Smooth muscle cell (in vitro differentiated cells): ENCODE measurements around the gene MT1M. TPM values are rescaled to one million over a fixed set of nuclear protein-coding genes. Genes with fewer than 3 reads are reported as not detected.

Source experiments
- DNase-seq: peaks from one replicate; lab custom pipeline; 2025; ENCODE audit not compliant: unreplicated experiment; lab: John Stamatoyannopoulos, UW
- H2AFZ ChIP-seq: fragments of 200-600 bp; sonication (generic); 2 replicates; pipeline ENCODE4 v1.6.0; 2016; ENCODE audit warnings: antibody characterized with exemption, low read depth, mild to moderate bottlenecking
- H3F3A ChIP-seq: fragments of 200-600 bp; sonication (generic); 2 replicates; pipeline ENCODE4 v1.6.0; 2017; ENCODE audit warnings: antibody characterized with exemption, low read depth
- H3K27ac ChIP-seq: fragments of 200-600 bp; sonication (generic); 2 replicates; pipeline ENCODE4 v1.5.1; 2016; ENCODE audit warnings: low read depth, mild to moderate bottlenecking
- H3K27me3 ChIP-seq: fragments of 200-600 bp; sonication (generic); 2 replicates; pipeline ENCODE4 v1.6.1; 2016; ENCODE audit warnings: low read depth, mild to moderate bottlenecking
- H3K36me3 ChIP-seq: fragments of 200-600 bp; sonication (generic); 2 replicates; pipeline ENCODE4 v1.5.1; 2016; ENCODE audit warnings: low read depth
- H3K4me1 ChIP-seq: fragments of 200-600 bp; sonication (generic); 2 replicates; pipeline ENCODE4 v1.5.1; 2016; ENCODE audit warnings: low read depth
- H3K4me2 ChIP-seq: fragments of 200-600 bp; sonication (generic); 2 replicates; pipeline ENCODE4 v1.6.0; 2016; ENCODE audit warnings: mild to moderate bottlenecking
- H3K4me3 ChIP-seq: fragments of 200-600 bp; sonication (generic); 2 replicates; pipeline ENCODE4 v1.5.1; 2016; ENCODE audit warnings: mild to moderate bottlenecking
- H3K79me2 ChIP-seq: fragments of 200-600 bp; sonication (generic); 2 replicates; pipeline ENCODE4 v1.6.0; 2016; ENCODE audit warnings: low read depth, mild to moderate bottlenecking
- H3K9ac ChIP-seq: fragments of 200-600 bp; sonication (generic); 2 replicates; pipeline ENCODE4 v1.6.0; 2016; ENCODE audit warnings: low read depth
- H3K9me3 ChIP-seq: fragments of 200-600 bp; sonication (generic); replicated peaks from 2 replicates; pipeline ENCODE4 v1.5.1; 2016; ENCODE audit warnings: low read depth
- H4K20me1 ChIP-seq: fragments of 200-600 bp; sonication (generic); 2 replicates; pipeline ENCODE4 v1.6.0; 2016; ENCODE audit warnings: low read depth
- CTCF ChIP-seq: fragments of 200-600 bp; sonication (generic); IDR thresholded peaks from 2 replicates; pipeline ENCODE4 v1.5.1; 2017; ENCODE audit warnings: borderline replicate concordance, mild to moderate bottlenecking, antibody characterized with exemption; ENCODE audit not compliant: insufficient read depth, poor library complexity, severe bottlenecking
- WGBS: methylation state at CpG from one replicate; pipeline ENCODE4 v1.1.7; 2016; ENCODE audit warnings: low lambda C conversion rate; 5-methylcytosine and 5-hydroxymethylcytosine counted together
- polyA plus RNA-seq: library from polyadenylated mRNA; unstranded; fragments of >200 nt; fragmentation: Nextera tagmentation; extraction: Ambion mirVana; gene quantifications from 2 replicates; pipeline ENCODE4 v1.2.1, GENCODE V29; 2016
- total RNA-seq: library from RNA; depleted of rRNA; stranded (reverse); fragments of >200 nt; gene quantifications from 2 replicates; pipeline ENCODE4 v1.2.3, GENCODE V29; 2014

MT1M gene
- total and polyA plus RNA-seq, 2 experiments from 2014 or later, result 0.19 TPM; not detected in 1

- Histone ChIP-seq H2AFZ (no peak overlapping the region), H3K36me3 (no peaks in the 10 kb centered on the region), H3K4me3 (no peak overlapping the region), H3K27ac (peak overlapping the region; percentile 93), H3K9ac (no peak overlapping the region), H3K79me2 (no peaks in the 10 kb centered on the region), H3K4me1 (peaks cover 18% of the 10 kb centered on the region), H3K4me2 (no peak overlapping the region), H4K20me1 (no peaks in the 10 kb centered on the region), H3F3A (peaks cover 23% of the 10 kb centered on the region), H3K9me3 (no peaks in the 10 kb centered on the region), H3K27me3 (no peaks in the 10 kb centered on the region)
- TF ChIP-seq CTCF, result no peak
- no peak for DNase-seq
- WGBS, result 89% methylated on average over 3 of the region's 3 CpGs
Observed at GRCh38 chr16:56606071-56606475, 26.4 kb upstream of the MT1M start.

- Histone ChIP-seq H2AFZ (no peak overlapping the region), H3K79me2 (no peaks in the 10 kb centered on the region), H3K4me2 (peak overlapping the region; percentile 60), H3K4me3 (no peak overlapping the region), H4K20me1 (no peaks in the 10 kb centered on the region), H3F3A (peaks cover 23% of the 10 kb centered on the region), H3K27me3 (no peaks in the 10 kb centered on the region), H3K27ac (peak overlapping the region; percentile 93), H3K4me1 (peaks cover 18% of the 10 kb centered on the region), H3K9me3 (no peaks in the 10 kb centered on the region), H3K36me3 (no peaks in the 10 kb centered on the region), H3K9ac (peak overlapping the region; percentile 32)
- no peak for DNase-seq
- no peak for TF ChIP-seq CTCF
- WGBS, result 55% methylated on average over 8 of the region's 8 CpGs
Observed at GRCh38 chr16:56606476-56607108, 25.9 kb upstream of the MT1M start.

- peaks cover 23% of the 10 kb centered on the region for H3F3A ChIP-seq
- H3K9ac ChIP-seq, result peak overlapping the region; percentile 32
- no peak overlapping the region for H3K4me3 ChIP-seq
- H4K20me1 ChIP-seq, result no peaks in the 10 kb centered on the region
- H3K4me1 ChIP-seq, result peaks cover 18% of the 10 kb centered on the region
- WGBS, result 21% methylated on average over 14 of the region's 14 CpGs
- peak overlapping the region; percentile 88 for H3K4me2 ChIP-seq
- no peaks in the 10 kb centered on the region for H3K27me3 ChIP-seq
- H3K36me3 ChIP-seq, result no peaks in the 10 kb centered on the region
- no peak for DNase-seq
- H2AFZ ChIP-seq, result no peak overlapping the region
- peak overlapping the region; percentile 93 for H3K27ac ChIP-seq
- H3K9me3 ChIP-seq, result no peaks in the 10 kb centered on the region
- no peaks in the 10 kb centered on the region for H3K79me2 ChIP-seq
- TF ChIP-seq CTCF, result no peak
Observed at GRCh38 chr16:56607109-56607618, 25.3 kb upstream of the MT1M start.

- Histone ChIP-seq H4K20me1 (no peaks in the 10 kb centered on the region), H3K79me2 (no peaks in the 10 kb centered on the region), H3K27ac (peak overlapping the region; percentile 93), H3K36me3 (no peaks in the 10 kb centered on the region), H2AFZ (no peak overlapping the region), H3K27me3 (no peaks in the 10 kb centered on the region), H3K4me1 (peaks cover 18% of the 10 kb centered on the region), H3K4me2 (peak overlapping the region; percentile 88), H3K9me3 (no peaks in the 10 kb centered on the region), H3K9ac (peak overlapping the region; percentile 58), H3K4me3 (peak overlapping the region; percentile 57), H3F3A (peaks cover 23% of the 10 kb centered on the region)
- 76% methylated on average over 2 of the region's 2 CpGs for WGBS
- no peak for DNase-seq
- no peak for TF ChIP-seq CTCF
Observed at GRCh38 chr16:56607675-56608042, 24.8 kb upstream of the MT1M start.
